ENCODE results near the gene CREBRF. TPM values are rescaled to one million over a fixed set of nuclear protein-coding genes. Genes with fewer than 3 reads are reported as not detected.

Gene CREBRF
- total and polyA plus RNA-seq, 9 of the 15 experiments (the other 6 are each of a cell fraction or from before 2014, with no cell fraction given), result 1.1 to 4.9 (median 2.9) TPM

GRCh38 chr5:173187054-173187743 lies 131.0 kb downstream of the CREBRF start:
- Histone ChIP-seq H3K4me3 (no peak overlapping the region), H3K9ac (ENCODE audit: insufficient read depth in 1 of 2, low read depth in 2 of 2, low read length in 2 of 2) (no peak overlapping the region), H3K27me3 (ENCODE audit: control insufficient read depth in 2 of 2, insufficient read depth in 2 of 2, low read length in 2 of 2) (peaks cover 8 to 35% of the 10 kb centered on the region in 2 experiments), H3K4me2 (ENCODE audit: insufficient read depth, low read length) (no peak overlapping the region), H3K36me3 (ENCODE audit: control insufficient read depth, insufficient read depth, low read length) (no peaks in the 10 kb centered on the region), H4K20me1 (replicated peaks; ENCODE audit: control insufficient read depth, insufficient read depth, low read length) (peaks cover 4% of the 10 kb centered on the region; the same call in 1 of the 2 replicates), H3K9me3 (replicated peaks; ENCODE audit: control insufficient read depth, insufficient read depth, low read depth, low read length) (no peaks in the 10 kb centered on the region), H3K27ac (ENCODE audit: extremely low read depth, low read depth, low read length) (no peak overlapping the region), H3K79me2 (ENCODE audit: control insufficient read depth, insufficient read depth, low read length) (no peaks in the 10 kb centered on the region), H2AFZ (ENCODE audit: low read depth, low read length) (no peak overlapping the region), H3K4me1 (replicated peaks in 1 of 2; ENCODE audit: control insufficient read depth in 2 of 2, insufficient read depth in 2 of 2, low read length in 2 of 2) (no peaks in the 10 kb centered on the region), H3K9me1 (ENCODE audit: control insufficient read depth, insufficient read depth, low read length) (no peaks in the 10 kb centered on the region)
- in situ Hi-C loops (cut with MboI) (no loop called here), intact Hi-C loops (cut with micrococcal nuclease) (no loop called here)
- 7% methylated on average over 11 of the region's 11 CpGs for WGBS (ENCODE audit: insufficient coverage, low coverage, missing lambda C conversion rate)
- TF ChIP-seq, protein P1, sequence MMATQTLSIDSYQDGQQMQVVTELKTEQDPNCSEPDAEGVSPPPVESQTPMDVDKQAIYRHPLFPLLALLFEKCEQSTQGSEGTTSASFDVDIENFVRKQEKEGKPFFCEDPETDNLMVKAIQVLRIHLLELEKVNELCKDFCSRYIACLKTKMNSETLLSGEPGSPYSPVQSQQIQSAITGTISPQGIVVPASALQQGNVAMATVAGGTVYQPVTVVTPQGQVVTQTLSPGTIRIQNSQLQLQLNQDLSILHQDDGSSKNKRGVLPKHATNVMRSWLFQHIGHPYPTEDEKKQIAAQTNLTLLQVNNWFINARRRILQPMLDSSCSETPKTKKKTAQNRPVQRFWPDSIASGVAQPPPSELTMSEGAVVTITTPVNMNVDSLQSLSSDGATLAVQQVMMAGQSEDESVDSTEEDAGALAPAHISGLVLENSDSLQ (IDR thresholded peaks at IDR 0.05), result 0 out of 2 replicates have a peak, but pooled peaks have one; percentile 3
- TF ChIP-seq E2F3 (CRISPR knock-in tag; IDR thresholded peaks at IDR 0.05), result no peak
- TF ChIP-seq CTCF (IDR thresholded peaks at IDR 0.05 in 2 of 3, conservative IDR thresholded peaks at IDR 0.05 in 1 of 3; ENCODE audit: insufficient read depth in 2 of 3, low read depth in 1 of 3, low read length in 3 of 3), result peak in 1 of 3 experiments; percentile 27; a peak in 2 of 6 replicates
- TF ChIP-seq, protein P2, sequence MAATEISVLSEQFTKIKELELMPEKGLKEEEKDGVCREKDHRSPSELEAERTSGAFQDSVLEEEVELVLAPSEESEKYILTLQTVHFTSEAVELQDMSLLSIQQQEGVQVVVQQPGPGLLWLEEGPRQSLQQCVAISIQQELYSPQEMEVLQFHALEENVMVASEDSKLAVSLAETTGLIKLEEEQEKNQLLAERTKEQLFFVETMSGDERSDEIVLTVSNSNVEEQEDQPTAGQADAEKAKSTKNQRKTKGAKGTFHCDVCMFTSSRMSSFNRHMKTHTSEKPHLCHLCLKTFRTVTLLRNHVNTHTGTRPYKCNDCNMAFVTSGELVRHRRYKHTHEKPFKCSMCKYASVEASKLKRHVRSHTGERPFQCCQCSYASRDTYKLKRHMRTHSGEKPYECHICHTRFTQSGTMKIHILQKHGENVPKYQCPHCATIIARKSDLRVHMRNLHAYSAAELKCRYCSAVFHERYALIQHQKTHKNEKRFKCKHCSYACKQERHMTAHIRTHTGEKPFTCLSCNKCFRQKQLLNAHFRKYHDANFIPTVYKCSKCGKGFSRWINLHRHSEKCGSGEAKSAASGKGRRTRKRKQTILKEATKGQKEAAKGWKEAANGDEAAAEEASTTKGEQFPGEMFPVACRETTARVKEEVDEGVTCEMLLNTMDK (IDR thresholded peaks at IDR 0.05; ENCODE audit: borderline replicate concordance, insufficient read depth, low read depth, low read length, poor library complexity, severe bottlenecking), result peak; percentile 73
- peak; percentile 78 for ATAC-seq
- POLR2A ChIA-PET, result interaction anchor here (0.6 kb wide), 1 partner anchor 21 kb away, joined by 5 read pairs; no protein-coding TSS in a partner anchor
- FAIRE-seq, result no peak
- BruUV-seq (replicated peaks), result no TSS peak
- peak in 2 of 4 experiments; percentile 12 to 18 for DNase-seq (ENCODE audit: extremely low read depth in 1 of 4, low spot score in 3 of 4)
- CTCF ChIA-PET (ENCODE audit: low intra/inter-chr PET ratio), result interaction anchor here (1.0 kb wide), 1 partner anchor 21 kb away, joined by 3 read pairs; no protein-coding TSS in a partner anchor
